Kasumi-1 (cell line): Measurements from ENCODE around the gene DOCK8.

Experiments
- DNase-seq, 2 experiments: peaks; one replicate each; lab custom pipeline; 2025; lab: John Stamatoyannopoulos, UW

The DOCK8 gene

GRCh38 chr9:306907-307306 is 92.2 kb downstream of the DOCK8 start:
- DNase-seq = no peak

GRCh38 chr9:311841-312240 is 97.2 kb downstream of the DOCK8 start:
- no peak for DNase-seq

- DNase-seq = no peak
Observed at GRCh38 chr9:312596-313320, 98.1 kb downstream of the DOCK8 start.

GRCh38 chr9:316382-316965 is 101.8 kb downstream of the DOCK8 start:
- DNase-seq = peak; percentile 41 to 46

GRCh38 chr9:318646-319045 is 104.0 kb downstream of the DOCK8 start:
- DNase-seq = no peak

- no peak for DNase-seq
Observed at GRCh38 chr9:324971-325370, 110.3 kb downstream of the DOCK8 start.

- no peak for DNase-seq
Observed at GRCh38 chr9:326667-327066, 112.0 kb downstream of the DOCK8 start.

- no peak for DNase-seq
Observed at GRCh38 chr9:328453-328852, 113.8 kb downstream of the DOCK8 start.

GRCh38 chr9:331197-331596 is 116.5 kb downstream of the DOCK8 start:
- no peak for DNase-seq

- no peak for DNase-seq
Observed at GRCh38 chr9:335373-335772, 120.7 kb downstream of the DOCK8 start.

GRCh38 chr9:336039-336438 is 121.4 kb downstream of the DOCK8 start:
- DNase-seq = no peak

GRCh38 chr9:338602-339001 is 123.9 kb downstream of the DOCK8 start:
- DNase-seq = no peak

GRCh38 chr9:341634-342421 is 127.2 kb downstream of the DOCK8 start:
- no peak for DNase-seq

GRCh38 chr9:343773-344172 is 129.1 kb downstream of the DOCK8 start:
- no peak for DNase-seq

- DNase-seq = no peak
Observed at GRCh38 chr9:346111-346571, 131.5 kb downstream of the DOCK8 start.

GRCh38 chr9:347667-348292 is 133.1 kb downstream of the DOCK8 start:
- peak; percentile 10 to 40 for DNase-seq

GRCh38 chr9:350384-350783 is 135.7 kb downstream of the DOCK8 start:
- DNase-seq = no peak

- DNase-seq = no peak
Observed at GRCh38 chr9:351916-352315, 137.3 kb downstream of the DOCK8 start.

- no peak for DNase-seq
Observed at GRCh38 chr9:353077-353476, 138.4 kb downstream of the DOCK8 start.

GRCh38 chr9:354453-354852 is 139.8 kb downstream of the DOCK8 start:
- DNase-seq = no peak

- DNase-seq = no peak
Observed at GRCh38 chr9:357560-357959, 142.9 kb downstream of the DOCK8 start.

- no peak for DNase-seq
Observed at GRCh38 chr9:362561-363273, 148.1 kb downstream of the DOCK8 start.
